ENCODE data around the gene CRYL1. TPM values are rescaled to one million over a fixed set of nuclear protein-coding genes. Genes with fewer than 3 reads are reported as not detected.

CRYL1 gene
- polyA plus RNA-seq, 3 donors = 35.0 to 70.2 (median 51.4) TPM

DNA sequence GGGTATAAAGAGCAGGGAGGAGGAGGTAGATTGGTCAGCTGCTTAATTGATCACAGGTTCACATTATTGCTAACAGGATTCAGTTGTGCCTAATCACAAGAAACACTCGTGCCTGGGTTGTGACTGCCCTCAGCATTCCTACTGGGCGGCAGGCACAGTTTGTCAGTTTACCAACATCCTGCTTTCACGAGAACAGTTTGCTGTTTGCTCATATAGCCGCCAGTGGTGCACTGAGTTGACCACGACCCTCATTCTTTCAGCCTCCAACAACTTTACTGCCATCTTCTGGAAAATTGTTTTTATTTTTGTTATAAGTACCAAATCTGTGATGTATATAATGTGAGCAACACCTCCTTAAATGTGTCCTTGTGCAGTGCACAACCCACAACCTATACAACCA, 25.1 kb upstream of the CRYL1 start:
- Mint-ChIP-seq H3K4me3 (no peak overlapping the region), H3K9me3 (no peaks in the 10 kb centered on the region), H3K36me3 (no peaks in the 10 kb centered on the region), H3K27ac (no peak overlapping the region), H3K4me1 (peaks cover 24% of the 10 kb centered on the region), H3K27me3 (ENCODE audit: low read depth in 3 of 3) (peaks cover 2 to 4% (median 3%) of the 10 kb centered on the region in 3 donors)
- Histone ChIP-seq H4K20me1 (ENCODE audit: insufficient read depth, low read length) (no peaks in the 10 kb centered on the region), H3K4me3 (replicated peaks in 1 of 3; ENCODE audit: low read depth in 2 of 3, low read length in 3 of 3) (no peak overlapping the region), H3K79me2 (ENCODE audit: insufficient read depth, low read length) (no peaks in the 10 kb centered on the region), H3K9me3 (replicated peaks in 1 of 2; ENCODE audit: control insufficient read depth in 1 of 2, insufficient read depth in 1 of 2, low read length in 2 of 2) (no peaks in the 10 kb centered on the region), H3K4me2 (replicated peaks; ENCODE audit: extremely low read depth, low read length, poor library complexity, severe bottlenecking) (no peak overlapping the region), H3K27ac (ENCODE audit: low read depth in 1 of 2, low read length in 2 of 2) (no peak overlapping the region), H2AFZ (ENCODE audit: insufficient read depth, low read depth, low read length, poor library complexity, severe bottlenecking) (no peak overlapping the region), H3K27me3 (ENCODE audit: control insufficient read depth in 2 of 2, insufficient read depth in 2 of 2, low read length in 2 of 2) (no peaks in the 10 kb centered on the region), H3K4me1 (ENCODE audit: control insufficient read depth in 1 of 2, insufficient read depth in 2 of 2, low read length in 2 of 2) (peaks cover 20 to 21% of the 10 kb centered on the region in 2 donors), H3K9ac (ENCODE audit: insufficient read depth, low read length, poor library complexity, severe bottlenecking) (no peak overlapping the region), H3K36me3 (replicated peaks in 1 of 2; ENCODE audit: control insufficient read depth in 1 of 2, insufficient read depth in 2 of 2, low read length in 2 of 2) (no peaks in the 10 kb centered on the region)
- TF ChIP-seq, protein P1, sequence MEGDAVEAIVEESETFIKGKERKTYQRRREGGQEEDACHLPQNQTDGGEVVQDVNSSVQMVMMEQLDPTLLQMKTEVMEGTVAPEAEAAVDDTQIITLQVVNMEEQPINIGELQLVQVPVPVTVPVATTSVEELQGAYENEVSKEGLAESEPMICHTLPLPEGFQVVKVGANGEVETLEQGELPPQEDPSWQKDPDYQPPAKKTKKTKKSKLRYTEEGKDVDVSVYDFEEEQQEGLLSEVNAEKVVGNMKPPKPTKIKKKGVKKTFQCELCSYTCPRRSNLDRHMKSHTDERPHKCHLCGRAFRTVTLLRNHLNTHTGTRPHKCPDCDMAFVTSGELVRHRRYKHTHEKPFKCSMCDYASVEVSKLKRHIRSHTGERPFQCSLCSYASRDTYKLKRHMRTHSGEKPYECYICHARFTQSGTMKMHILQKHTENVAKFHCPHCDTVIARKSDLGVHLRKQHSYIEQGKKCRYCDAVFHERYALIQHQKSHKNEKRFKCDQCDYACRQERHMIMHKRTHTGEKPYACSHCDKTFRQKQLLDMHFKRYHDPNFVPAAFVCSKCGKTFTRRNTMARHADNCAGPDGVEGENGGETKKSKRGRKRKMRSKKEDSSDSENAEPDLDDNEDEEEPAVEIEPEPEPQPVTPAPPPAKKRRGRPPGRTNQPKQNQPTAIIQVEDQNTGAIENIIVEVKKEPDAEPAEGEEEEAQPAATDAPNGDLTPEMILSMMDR (IDR thresholded peaks at IDR 0.05) = no peak
- DNase-seq = no peak
- intact Hi-C loops (cut with micrococcal nuclease) = no loop called here
- 25% methylated on average over 3 of the region's 5 CpGs for WGBS (ENCODE audit: insufficient coverage)

DNA sequence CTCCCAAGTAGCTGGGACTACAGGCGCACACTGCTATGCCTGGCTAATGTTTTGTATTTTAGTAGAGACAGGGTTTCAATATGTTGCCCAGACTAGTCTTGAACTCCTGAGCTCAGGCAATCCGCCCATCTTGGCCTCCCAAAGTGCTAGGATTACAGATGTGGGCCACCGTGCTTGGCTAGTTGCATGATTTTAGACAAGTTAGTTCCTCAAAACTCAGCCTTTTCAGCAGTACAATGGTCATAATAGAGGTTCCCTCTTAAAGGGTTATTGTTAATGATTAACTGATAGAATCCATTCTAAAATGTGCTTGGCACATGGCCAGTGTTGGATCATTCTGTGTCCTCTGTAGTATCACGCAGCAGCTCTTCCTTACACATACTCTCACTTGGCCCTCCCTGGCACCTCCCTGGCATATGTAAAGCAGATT, 21.8 kb upstream of the CRYL1 start:
- TF ChIP-seq, protein P1 (IDR thresholded peaks at IDR 0.05) = no peak
- Mint-ChIP-seq H3K9me3 (no peaks in the 10 kb centered on the region), H3K27ac (peak overlapping the region in 2 of 7 donors; percentile 31 to 57), H3K36me3 (no peaks in the 10 kb centered on the region), H3K27me3 (ENCODE audit: low read depth in 3 of 3) (peaks cover 2 to 5% (median 3%) of the 10 kb centered on the region in 3 donors), H3K4me3 (no peak overlapping the region), H3K4me1 (peaks cover 43% of the 10 kb centered on the region)
- no peaks in the 10 kb centered on the region for H3K27me3 ChIP-seq (ENCODE audit: control insufficient read depth in 2 of 2, insufficient read depth in 2 of 2, low read length in 2 of 2)
- intact Hi-C loops (cut with micrococcal nuclease) = no loop called here
- 83% methylated on average over 2 of the region's 4 CpGs for WGBS (ENCODE audit: insufficient coverage)
- H4K20me1 ChIP-seq (ENCODE audit: insufficient read depth, low read length) = no peaks in the 10 kb centered on the region
- H3K9ac ChIP-seq (ENCODE audit: insufficient read depth, low read length, poor library complexity, severe bottlenecking) = no peak overlapping the region
- no peaks in the 10 kb centered on the region for H3K79me2 ChIP-seq (ENCODE audit: insufficient read depth, low read length)
- H3K27ac ChIP-seq (ENCODE audit: low read depth in 1 of 2, low read length in 2 of 2) = no peak overlapping the region
- H3K36me3 ChIP-seq (replicated peaks in 1 of 2; ENCODE audit: control insufficient read depth in 1 of 2, insufficient read depth in 2 of 2, low read length in 2 of 2) = no peaks in the 10 kb centered on the region
- no peak overlapping the region for H2AFZ ChIP-seq (ENCODE audit: insufficient read depth, low read depth, low read length, poor library complexity, severe bottlenecking)
- no peaks in the 10 kb centered on the region for H3K9me3 ChIP-seq (replicated peaks in 1 of 2; ENCODE audit: control insufficient read depth in 1 of 2, insufficient read depth in 1 of 2, low read length in 2 of 2)
- no peak for DNase-seq
- no peak overlapping the region for H3K4me2 ChIP-seq (replicated peaks; ENCODE audit: extremely low read depth, low read length, poor library complexity, severe bottlenecking)
- peaks cover 32 to 35% of the 10 kb centered on the region in 2 donors for H3K4me1 ChIP-seq (ENCODE audit: control insufficient read depth in 1 of 2, insufficient read depth in 2 of 2, low read length in 2 of 2)
- no peak overlapping the region for H3K4me3 ChIP-seq (replicated peaks in 1 of 3; ENCODE audit: low read depth in 2 of 3, low read length in 3 of 3)
